ENCODE data around the gene HFE. TPM values are rescaled to one million over a fixed set of nuclear protein-coding genes. Genes with fewer than 3 reads are reported as not detected.

The HFE gene
- total and polyA plus RNA-seq, 2 of the 13 experiments (the other 11 are each of a cell fraction or from before 2014, with no cell fraction given) = 3.7 to 6.3 TPM

- TF ChIP-seq HNF1B (CRISPR knock-in tag; IDR thresholded peaks at IDR 0.05) (peak; percentile 56; the same call in 1 of the 2 replicates), ZNF441 (CRISPR knock-in tag; IDR thresholded peaks at IDR 0.05; ENCODE audit: borderline replicate concordance) (peak; percentile 42), ZNF616 (CRISPR knock-in tag; IDR thresholded peaks at IDR 0.05; ENCODE audit: low read depth) (no peak), HHEX (CRISPR knock-in tag; IDR thresholded peaks at IDR 0.05) (peak; percentile 67), ETV5 (CRISPR knock-in tag; IDR thresholded peaks at IDR 0.05; ENCODE audit: borderline replicate concordance) (no peak; the same call in 1 of the 2 replicates), ZNF790 (CRISPR knock-in tag; IDR thresholded peaks at IDR 0.05; ENCODE audit: borderline replicate concordance) (no peak), RAD51 (IDR thresholded peaks at IDR 0.05; ENCODE audit: borderline replicate concordance) (no peak), SMAD3 (CRISPR knock-in tag; IDR thresholded peaks at IDR 0.05) (peak; percentile 77; the same call in 1 of the 2 replicates), MBD4 (IDR thresholded peaks at IDR 0.05; ENCODE audit: borderline replicate concordance, low read length) (peak; percentile 50), RARG (CRISPR knock-in tag; IDR thresholded peaks at IDR 0.05; ENCODE audit: low read depth) (no peak), CBX5 (CRISPR knock-in tag; IDR thresholded peaks at IDR 0.05; ENCODE audit: borderline replicate concordance) (peak; percentile 94), PTBP1 (IDR thresholded peaks at IDR 0.05; ENCODE audit: low read depth, low read length, poor library complexity, severe bottlenecking) (no peak), U2AF1 (optimal IDR thresholded peaks at IDR 0.05; ENCODE audit: low read depth, low read length) (peak; percentile 18), MTF2 (CRISPR knock-in tag; IDR thresholded peaks at IDR 0.05; ENCODE audit: borderline replicate concordance) (no peak), MEF2D (CRISPR knock-in tag; IDR thresholded peaks at IDR 0.05) (0 out of 2 replicates have a peak, but pooled peaks have one; percentile 33), HCFC1 (IDR thresholded peaks at IDR 0.05; ENCODE audit: low read depth, low read length) (no peak), HMGXB3 (CRISPR knock-in tag; IDR thresholded peaks at IDR 0.05; ENCODE audit: borderline replicate concordance) (peak; percentile 98), RARA (CRISPR knock-in tag; IDR thresholded peaks at IDR 0.05) (peak; percentile 64), NFIB (CRISPR knock-in tag; IDR thresholded peaks at IDR 0.05; ENCODE audit: borderline replicate concordance) (no peak), MIER2 (CRISPR knock-in tag; IDR thresholded peaks at IDR 0.05) (no peak), THAP7 (CRISPR knock-in tag; IDR thresholded peaks at IDR 0.05) (no peak; the same call in 1 of the 2 replicates), SIN3B (IDR thresholded peaks at IDR 0.05; ENCODE audit: low read length) (peak; percentile 79), ZNF432 (CRISPR knock-in tag; IDR thresholded peaks at IDR 0.05; ENCODE audit: borderline replicate concordance) (no peak), ZZZ3 (CRISPR knock-in tag; IDR thresholded peaks at IDR 0.05; ENCODE audit: borderline replicate concordance) (no peak)
Measured at GRCh38 chr6:26054781-26055718, 32.2 kb upstream of the HFE start (continued).
